IMR-90 (cell line): ENCODE measurements around the gene AQP12A. TPM values are rescaled to one million over a fixed set of nuclear protein-coding genes. Genes with fewer than 3 reads are reported as not detected.

Source experiments
- ATAC-seq: fragments of 200-7000 bp; cut with Tn5 transposase; 2 replicates; pipeline ENCODE4 v1.9.1; 2020; ENCODE audit warnings: low read depth, mild to moderate bottlenecking, moderate library complexity
- BruUV-seq: library from RNA; stranded (reverse); fragments of 400-500 nt; replicated peaks from 2 replicates; lab custom pipeline; 2021; lab: Mats Ljungman, UMichigan
- CTCF ChIA-PET: fragments of 300-600 bp; formaldehyde crosslinking; extraction: SDS; loops from one replicate; lab custom pipeline; 2021; ENCODE audit warnings: antibody characterized with exemption; lab: Yijun Ruan, JAX
- POLR2A ChIA-PET: fragments of 300-600 bp; sonication (Branson Sonifier 250); formaldehyde crosslinking; loops from one replicate; lab custom pipeline; 2022; ENCODE audit warnings: antibody characterized with exemption; ENCODE audit not compliant: unreplicated experiment; lab: Charles Lee
- DNase-seq: peaks from one replicate; pipeline ENCODE4 v3.0.0; 2013
- H2AFZ ChIP-seq: replicated peaks from 2 replicates; pipeline ENCODE3; 2013; ENCODE audit warnings: low read length, mild to moderate bottlenecking; ENCODE audit not compliant: poor library complexity
- H2AK5ac ChIP-seq: 2 replicates; pipeline ENCODE4 v1.6.1; 2013; ENCODE audit warnings: low read depth, low read length, inconsistent platforms
- H2AK9ac ChIP-seq: replicated peaks from 2 replicates; pipeline ENCODE3; 2013; ENCODE audit warnings: mild to moderate bottlenecking, low read depth, low read length, moderate library complexity; ENCODE audit not compliant: poor library complexity
- H2BK120ac ChIP-seq: 2 replicates; pipeline ENCODE4 v1.6.1; 2013; ENCODE audit warnings: low read depth, low read length, inconsistent platforms
- H2BK15ac ChIP-seq: 3 replicates; pipeline ENCODE4 v1.6.1; 2013; ENCODE audit warnings: low read depth, low read length, inconsistent platforms
- H2BK20ac ChIP-seq: 2 replicates; pipeline ENCODE4 v1.6.1; 2013; ENCODE audit warnings: low read depth, mild to moderate bottlenecking, inconsistent platforms, low read length, moderate library complexity
- H2BK5ac ChIP-seq: 2 replicates; pipeline ENCODE4 v1.6.1; 2013; ENCODE audit warnings: mild to moderate bottlenecking, low read depth, low read length, inconsistent platforms; ENCODE audit not compliant: poor library complexity, severe bottlenecking
- H3K14ac ChIP-seq: replicated peaks from 2 replicates; pipeline ENCODE4 v1.6.1; 2013; ENCODE audit warnings: low read depth, low read length, inconsistent platforms
- H3K18ac ChIP-seq: 2 replicates; pipeline ENCODE4 v1.6.1; 2013; ENCODE audit warnings: low read depth, low read length, control low read depth
- H3K23ac ChIP-seq: 2 replicates; pipeline ENCODE4 v1.6.1; 2013; ENCODE audit warnings: low read depth, low read length, inconsistent platforms
- H3K27ac ChIP-seq: 2 replicates; pipeline ENCODE4 v1.5.1; 2013; ENCODE audit warnings: mild to moderate bottlenecking, control low read depth, low read length; ENCODE audit not compliant: insufficient read depth
- H3K27me3 ChIP-seq: 2 replicates; pipeline ENCODE4 v1.6.1; 2013; ENCODE audit warnings: low read length; ENCODE audit not compliant: control insufficient read depth, insufficient read depth
- H3K36me3 ChIP-seq: 2 replicates; pipeline ENCODE4 v1.6.1; 2013; ENCODE audit warnings: low read length, mixed read lengths; ENCODE audit not compliant: control insufficient read depth, insufficient read depth
- H3K4ac ChIP-seq: 2 replicates; pipeline ENCODE4 v1.6.1; 2013; ENCODE audit warnings: low read depth, low read length, inconsistent platforms
- H3K4me1 ChIP-seq: 2 replicates; pipeline ENCODE4 v1.6.1; 2013; ENCODE audit warnings: low read length, mixed read lengths; ENCODE audit not compliant: control insufficient read depth, insufficient read depth
- H3K4me2 ChIP-seq: 2 replicates; pipeline ENCODE4 v1.6.1; 2013; ENCODE audit warnings: low read depth, mild to moderate bottlenecking, control low read depth, low read length, moderate library complexity
- H3K4me3 ChIP-seq: 2 replicates; pipeline ENCODE4 v1.5.1; 2013; ENCODE audit warnings: low read depth, mild to moderate bottlenecking, control low read depth, low read length, moderate library complexity; ENCODE audit not compliant: insufficient read depth
- H3K56ac ChIP-seq: 2 replicates; pipeline ENCODE4 v1.6.1; 2013; ENCODE audit warnings: low read length, inconsistent platforms; ENCODE audit not compliant: insufficient read depth; ENCODE audit errors: extremely low read depth
- H3K79me1 ChIP-seq, 2 experiments: 2 replicates each; pipeline ENCODE4 v1.6.1; 2013; ENCODE audit warnings: low read length in 2 of 2, inconsistent platforms in 1 of 2, low read depth in 1 of 2
- H3K9ac ChIP-seq: 2 replicates; pipeline ENCODE4 v1.6.1; 2013; ENCODE audit warnings: low read depth, low read length, control low read depth
- H3K9me1 ChIP-seq: 2 replicates; pipeline ENCODE4 v1.6.1; 2013; ENCODE audit warnings: low read length, inconsistent platforms; ENCODE audit not compliant: insufficient read depth
- H3K9me3 ChIP-seq: 2 replicates; pipeline ENCODE4 v1.6.1; 2013; ENCODE audit warnings: low read length; ENCODE audit not compliant: control insufficient read depth, insufficient read depth
- H4K20me1 ChIP-seq: 2 replicates; pipeline ENCODE4 v1.6.1; 2013; ENCODE audit warnings: low read length, inconsistent platforms; ENCODE audit not compliant: insufficient read depth
- H4K5ac ChIP-seq: 2 replicates; pipeline ENCODE4 v1.6.1; 2013; ENCODE audit warnings: mild to moderate bottlenecking, low read depth, low read length, control low read depth
- H4K8ac ChIP-seq, 2 experiments: 2 replicates each; pipeline ENCODE4 v1.6.1; 2013; ENCODE audit warnings: low read depth in 2 of 2, low read length in 2 of 2, control low read depth in 1 of 2, inconsistent platforms in 1 of 2
- H4K91ac ChIP-seq: 2 replicates; pipeline ENCODE4 v1.6.1; 2013; ENCODE audit warnings: low read depth, low read length, inconsistent platforms; ENCODE audit not compliant: insufficient read depth
- BHLHE40 ChIP-seq: fragments of 150-350 bp; IDR thresholded peaks from 2 replicates; pipeline ENCODE4 v1.6.1; 2016; ENCODE audit warnings: mild to moderate bottlenecking, low read depth, low read length
- CEBPB ChIP-seq: IDR thresholded peaks from 2 replicates; pipeline ENCODE4 v1.6.1; 2012; ENCODE audit warnings: low read depth, low read length, improper control_type of control experiment
- CTCF ChIP-seq: conservative IDR thresholded peaks from 2 replicates; pipeline ENCODE4 v1.5.1; 2012; ENCODE audit warnings: mild to moderate bottlenecking, low read depth, low read length, improper control_type of control experiment
- MAFK ChIP-seq: IDR thresholded peaks from 2 replicates; pipeline ENCODE4 v1.6.1; 2012; ENCODE audit warnings: low read depth, low read length, improper control_type of control experiment
- MAZ ChIP-seq: IDR thresholded peaks from 2 replicates; pipeline ENCODE4 v1.6.1; 2012; ENCODE audit warnings: low read depth, mild to moderate bottlenecking, low read length, improper control_type of control experiment, moderate library complexity, borderline replicate concordance
- MXI1 ChIP-seq: IDR thresholded peaks from 2 replicates; pipeline ENCODE4 v1.6.1; 2012; ENCODE audit warnings: low read depth, mild to moderate bottlenecking, low read length, moderate library complexity, borderline replicate concordance
- NFE2L2 ChIP-seq: fragments of 150-350 bp; IDR thresholded peaks from 2 replicates; pipeline ENCODE4 v1.6.1; 2016; ENCODE audit warnings: low read depth, mild to moderate bottlenecking, low read length
- POLR2A ChIP-seq: IDR thresholded peaks from 2 replicates; pipeline ENCODE4 v1.6.1; 2012; ENCODE audit warnings: mild to moderate bottlenecking, low read depth, low read length
- RAD21 ChIP-seq: IDR thresholded peaks from 2 replicates; pipeline ENCODE4 v1.6.1; 2012; ENCODE audit warnings: low read length, improper control_type of control experiment
- RCOR1 ChIP-seq: IDR thresholded peaks from 2 replicates; pipeline ENCODE4 v1.6.1; 2012; ENCODE audit warnings: mild to moderate bottlenecking, low read length, improper control_type of control experiment; ENCODE audit not compliant: insufficient replicate concordance
- RFX5 ChIP-seq: IDR thresholded peaks from 2 replicates; pipeline ENCODE4 v1.8.0; 2012; ENCODE audit warnings: low read depth, mild to moderate bottlenecking, low read length, moderate library complexity
- SMC3 ChIP-seq: fragments of 150-350 bp; IDR thresholded peaks from 2 replicates; pipeline ENCODE4 v1.6.1; 2016; ENCODE audit warnings: low read depth, mild to moderate bottlenecking, antibody characterized with exemption, low read length, moderate library complexity
- USF2 ChIP-seq: fragments of 150-350 bp; IDR thresholded peaks from 2 replicates; pipeline ENCODE4 v1.6.1; 2017; ENCODE audit warnings: mild to moderate bottlenecking, antibody characterized with exemption, low read length, low read depth
- WGBS, 2 experiments: methylation state at CpG; one replicate each; pipeline versions ENCODE4 v1.1.5 to v1.1.7; 2013; ENCODE audit warnings: missing lambda C conversion rate in 2 of 2; ENCODE audit not compliant: insufficient read length in 1 of 2; ENCODE audit errors: extremely low coverage in 2 of 2; 5-methylcytosine and 5-hydroxymethylcytosine counted together
- dilution Hi-C: fragments of 300-500 bp; cut with HindIII; formaldehyde crosslinking; loops from one replicate; pipeline ENCODE4 v1.14.3; 2018; ENCODE audit warnings: low sequenced_read_pairs; ENCODE audit not compliant: unreplicated experiment
- in situ Hi-C: fragments of 300-500 bp; cut with MboI; formaldehyde crosslinking; loops from 3 replicates; pipeline ENCODE4 v1.14.3; 2019; ENCODE audit warnings: low sequenced_read_pairs, inconsistent platforms, mixed read lengths
- intact Hi-C: fragments of 100-400 bp; cut with micrococcal nuclease; formaldehyde crosslinking; loops from 2 replicates; pipeline ENCODE4 v1.10.0; 2022
- polyA plus RNA-seq, 3 experiments: library from polyadenylated mRNA; depleted of rRNA; stranded (reverse); fragments of >200 nt; gene quantifications; 2 replicates each; pipeline ENCODE4 v1.2.3, GENCODE V29; 2012; ENCODE audit warnings: low replicate concordance in 1 of 3
- total RNA-seq: library from RNA; depleted of rRNA; stranded (reverse); fragments of >200 nt; gene quantifications from 2 replicates; pipeline ENCODE4 v1.2.3, GENCODE V29; 2012

AQP12A gene
- total and polyA plus RNA-seq, 2 of the 4 experiments (the other 2 are of a cell fraction) = not detected

GRCh38 chr2:240689975-240690374, 1.7 kb upstream of the AQP12A start:
- no peak overlapping the region for H3K4me3 ChIP-seq
- dilution Hi-C loops (no loop called here), intact Hi-C loops (no loop called here), in situ Hi-C loops (no loop called here)
- no peak overlapping the region for H4K5ac ChIP-seq
- H3K23ac ChIP-seq = no peak overlapping the region
- peaks cover 29% of the 10 kb centered on the region for H3K27me3 ChIP-seq
- WGBS, 2 experiments = 50% methylated on average over 2 of the region's 11 CpGs; no CpG with 5 or more reads in 1 of the 2 experiments
- H4K20me1 ChIP-seq = no peaks in the 10 kb centered on the region
- no peak overlapping the region for H3K27ac ChIP-seq
- H3K14ac ChIP-seq = no peak overlapping the region
- no peak overlapping the region for H3K9ac ChIP-seq
- no peak overlapping the region for H4K8ac ChIP-seq
- no peak overlapping the region for H2BK15ac ChIP-seq
- H2BK20ac ChIP-seq = no peak overlapping the region
- no peak for TF ChIP-seq CEBPB
- no peak for TF ChIP-seq POLR2A
- TF ChIP-seq MXI1 = no peak
- TF ChIP-seq RCOR1 = no peak
- TF ChIP-seq MAZ = no peak
- TF ChIP-seq SMC3 = no peak
- TF ChIP-seq CTCF = no peak
- no peak for TF ChIP-seq BHLHE40
- TF ChIP-seq USF2 = no peak
- no peak for TF ChIP-seq NFE2L2
- TF ChIP-seq RAD21 = no peak
- TF ChIP-seq MAFK = no peak
- no peak for TF ChIP-seq RFX5
- H2AK9ac ChIP-seq = no peak overlapping the region
- H3K56ac ChIP-seq = no peak overlapping the region
- no peaks in the 10 kb centered on the region for H3K4me1 ChIP-seq
- no peaks in the 10 kb centered on the region for H3K36me3 ChIP-seq
- ChIA-PET POLR2A (no interaction called here), CTCF (no interaction called here)
- no peak overlapping the region for H2AK5ac ChIP-seq
- ATAC-seq = no peak
- no peak overlapping the region for H4K91ac ChIP-seq
- no peak overlapping the region for H3K18ac ChIP-seq
- H2BK120ac ChIP-seq = no peak overlapping the region
- H3K4ac ChIP-seq = no peak overlapping the region
- no peak overlapping the region for H2BK5ac ChIP-seq
- no peaks in the 10 kb centered on the region for H3K79me1 ChIP-seq
- no peaks in the 10 kb centered on the region for H3K9me3 ChIP-seq
- no peak overlapping the region for H3K4me2 ChIP-seq
- no peak for DNase-seq
- no TSS peak for BruUV-seq
- H3K9me1 ChIP-seq = no peaks in the 10 kb centered on the region
- no peak overlapping the region for H2AFZ ChIP-seq
